HepG2 (cell line): ENCODE data around the gene VPS29. TPM values are rescaled to one million over a fixed set of nuclear protein-coding genes. Genes with fewer than 3 reads are reported as not detected.

Experiments used
- FOXA1 ChIP-seq, 2 experiments: fragments of 450-650 bp in 1 of 2; sonication (generic) in 1 of 2; formaldehyde crosslinking in 1 of 2; IDR thresholded peaks; 2 replicates each; pipeline versions ENCODE4 v1.4.0 to v1.6.1; 2016 to 2020; ENCODE audit warnings: missing genetic modification reagents in 1 of 2
- GATAD2A ChIP-seq: IDR thresholded peaks from 2 replicates; pipeline ENCODE4 v1.6.1; 2016
- HDAC1 ChIP-seq: sonication (generic); formaldehyde crosslinking; IDR thresholded peaks from 2 replicates; pipeline ENCODE4 v1.5.1; 2020; ENCODE audit warnings: mild to moderate bottlenecking, missing genetic modification reagents
- HNF4A ChIP-seq: sonication (generic); formaldehyde crosslinking; IDR thresholded peaks from 2 replicates; pipeline ENCODE4 v1.4.0; 2020; ENCODE audit warnings: missing genetic modification reagents
- POLR2A ChIP-seq, 2 experiments: IDR thresholded peaks; 2 replicates each; pipeline ENCODE4 v1.6.1; 2011; ENCODE audit warnings: low read depth in 2 of 2, low read length in 2 of 2, mild to moderate bottlenecking in 1 of 2, moderate library complexity in 1 of 2; ENCODE audit not compliant: insufficient read depth in 1 of 2
- RXRA ChIP-seq: sonication (generic); formaldehyde crosslinking; IDR thresholded peaks from 2 replicates; pipeline ENCODE4 v1.5.1; 2020; ENCODE audit warnings: missing genetic modification reagents
- SAP130 ChIP-seq: IDR thresholded peaks from 2 replicates; pipeline ENCODE4 v1.6.1; 2016; ENCODE audit warnings: low read depth
- ZBED4 ChIP-seq: sonication (generic); formaldehyde crosslinking; IDR thresholded peaks from 2 replicates; pipeline ENCODE4 v1.4.0; 2020; ENCODE audit warnings: missing genetic modification reagents, borderline replicate concordance
- ZNF143 ChIP-seq: sonication (generic); formaldehyde crosslinking; IDR thresholded peaks from 2 replicates; pipeline ENCODE4 v1.4.0; 2020; ENCODE audit warnings: missing genetic modification reagents
- ZNF644 ChIP-seq: IDR thresholded peaks from 2 replicates; pipeline ENCODE4 v1.6.1; 2016; ENCODE audit warnings: low read depth
- ZNF777 ChIP-seq: sonication (generic); formaldehyde crosslinking; IDR thresholded peaks from 2 replicates; pipeline ENCODE4 v1.4.0; 2020; ENCODE audit warnings: missing genetic modification reagents
- ZSCAN25 ChIP-seq: sonication (generic); formaldehyde crosslinking; IDR thresholded peaks from 2 replicates; pipeline ENCODE4 v1.8.0; 2022; ENCODE audit warnings: mild to moderate bottlenecking, missing genetic modification reagents
- polyA plus RNA-seq, 8 experiments: library from polyadenylated mRNA; depleted of rRNA in 3 of 8; stranded (reverse) in 7 of 8; unstranded in 1 of 8; fragments of >200 nt; fragmentation: Illumina TruSeq in 4 of 8; extraction: Trizol in 4 of 8; gene quantifications; 2 replicates each; pipeline versions ENCODE4 v1.2.1 to v1.2.3, GENCODE V29; 2011 to 2016; ENCODE audit warnings: low read depth in 4 of 8, missing spikeins in 1 of 8, mixed read lengths in 1 of 8; ENCODE audit not compliant: insufficient read depth in 1 of 8
- total RNA-seq, 5 experiments: library from RNA; depleted of rRNA; stranded (reverse); fragments of >200 nt; fragmentation: Illumina TruSeq; extraction: Trizol; gene quantifications; 2 replicates each; pipeline ENCODE4 v1.2.3, GENCODE V29; 2016; ENCODE audit warnings: low read depth in 1 of 5
- TF ChIP-seq, protein P1 (sequence below): IDR thresholded peaks from 2 replicates; pipeline ENCODE4 v1.6.1; 2016; ENCODE audit warnings: missing compliant biosample characterization, missing genetic modification reagents, borderline replicate concordance
- TF ChIP-seq, protein P2 (sequence below): IDR thresholded peaks from 2 replicates; pipeline ENCODE4 v1.4.0; 2020; ENCODE audit warnings: mild to moderate bottlenecking, missing genetic modification reagents
- TF ChIP-seq, protein P3 (sequence below): sonication (generic); formaldehyde crosslinking; IDR thresholded peaks from 2 replicates; pipeline ENCODE4 v1.4.0; 2020; ENCODE audit warnings: missing genetic modification reagents

The VPS29 gene
- total and polyA plus RNA-seq, 2 of the 13 experiments (the other 11 are each of a cell fraction or from before 2014, with no cell fraction given), result 107 to 114 TPM

DNA sequence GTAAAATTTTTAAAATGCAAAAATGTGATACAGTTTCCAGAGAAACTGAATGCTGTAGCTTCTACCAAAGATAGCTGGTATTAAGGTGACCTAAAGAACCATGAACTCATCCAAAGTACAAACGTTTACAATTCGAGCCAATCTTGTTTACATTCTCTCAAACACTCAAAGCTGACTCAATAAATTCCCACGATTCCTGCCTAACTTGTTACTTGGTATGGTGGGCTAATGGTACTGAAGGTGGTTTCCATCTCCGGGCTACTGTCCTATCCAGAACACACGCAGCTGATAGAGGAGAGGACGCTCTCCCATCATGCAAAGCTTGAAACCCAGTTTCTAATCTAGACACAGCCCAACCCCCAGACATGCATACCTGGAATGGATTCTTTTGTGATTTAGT lies 31.7 kb upstream of the VPS29 start (continued):
- TF ChIP-seq HNF4A, result peak; percentile 57
- TF ChIP-seq, protein P1, sequence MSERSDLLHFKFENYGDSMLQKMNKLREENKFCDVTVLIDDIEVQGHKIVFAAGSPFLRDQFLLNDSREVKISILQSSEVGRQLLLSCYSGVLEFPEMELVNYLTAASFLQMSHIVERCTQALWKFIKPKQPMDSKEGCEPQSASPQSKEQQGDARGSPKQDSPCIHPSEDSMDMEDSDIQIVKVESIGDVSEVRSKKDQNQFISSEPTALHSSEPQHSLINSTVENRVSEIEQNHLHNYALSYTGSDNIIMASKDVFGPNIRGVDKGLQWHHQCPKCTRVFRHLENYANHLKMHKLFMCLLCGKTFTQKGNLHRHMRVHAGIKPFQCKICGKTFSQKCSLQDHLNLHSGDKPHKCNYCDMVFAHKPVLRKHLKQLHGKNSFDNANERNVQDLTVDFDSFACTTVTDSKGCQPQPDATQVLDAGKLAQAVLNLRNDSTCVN (CRISPR knock-in tag), result no peak
- TF ChIP-seq ZNF143 (CRISPR knock-in tag), result 0 out of 2 replicates have a peak, but pooled peaks have one; percentile 15
- TF ChIP-seq HDAC1 (CRISPR knock-in tag), result peak; percentile 24; the same call in 1 of the 2 replicates
- TF ChIP-seq, protein P2, sequence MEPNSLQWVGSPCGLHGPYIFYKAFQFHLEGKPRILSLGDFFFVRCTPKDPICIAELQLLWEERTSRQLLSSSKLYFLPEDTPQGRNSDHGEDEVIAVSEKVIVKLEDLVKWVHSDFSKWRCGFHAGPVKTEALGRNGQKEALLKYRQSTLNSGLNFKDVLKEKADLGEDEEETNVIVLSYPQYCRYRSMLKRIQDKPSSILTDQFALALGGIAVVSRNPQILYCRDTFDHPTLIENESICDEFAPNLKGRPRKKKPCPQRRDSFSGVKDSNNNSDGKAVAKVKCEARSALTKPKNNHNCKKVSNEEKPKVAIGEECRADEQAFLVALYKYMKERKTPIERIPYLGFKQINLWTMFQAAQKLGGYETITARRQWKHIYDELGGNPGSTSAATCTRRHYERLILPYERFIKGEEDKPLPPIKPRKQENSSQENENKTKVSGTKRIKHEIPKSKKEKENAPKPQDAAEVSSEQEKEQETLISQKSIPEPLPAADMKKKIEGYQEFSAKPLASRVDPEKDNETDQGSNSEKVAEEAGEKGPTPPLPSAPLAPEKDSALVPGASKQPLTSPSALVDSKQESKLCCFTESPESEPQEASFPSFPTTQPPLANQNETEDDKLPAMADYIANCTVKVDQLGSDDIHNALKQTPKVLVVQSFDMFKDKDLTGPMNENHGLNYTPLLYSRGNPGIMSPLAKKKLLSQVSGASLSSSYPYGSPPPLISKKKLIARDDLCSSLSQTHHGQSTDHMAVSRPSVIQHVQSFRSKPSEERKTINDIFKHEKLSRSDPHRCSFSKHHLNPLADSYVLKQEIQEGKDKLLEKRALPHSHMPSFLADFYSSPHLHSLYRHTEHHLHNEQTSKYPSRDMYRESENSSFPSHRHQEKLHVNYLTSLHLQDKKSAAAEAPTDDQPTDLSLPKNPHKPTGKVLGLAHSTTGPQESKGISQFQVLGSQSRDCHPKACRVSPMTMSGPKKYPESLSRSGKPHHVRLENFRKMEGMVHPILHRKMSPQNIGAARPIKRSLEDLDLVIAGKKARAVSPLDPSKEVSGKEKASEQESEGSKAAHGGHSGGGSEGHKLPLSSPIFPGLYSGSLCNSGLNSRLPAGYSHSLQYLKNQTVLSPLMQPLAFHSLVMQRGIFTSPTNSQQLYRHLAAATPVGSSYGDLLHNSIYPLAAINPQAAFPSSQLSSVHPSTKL (CRISPR knock-in tag), result peak; percentile 50; the same call in 1 of the 2 replicates
- TF ChIP-seq ZBED4 (CRISPR knock-in tag), result no peak
- no peak for TF ChIP-seq RXRA (CRISPR knock-in tag)
- no peak for TF ChIP-seq FOXA1 (IDR thresholded peaks at IDR 0.05)
- peak; percentile 63 for TF ChIP-seq FOXA1 (CRISPR knock-in tag; IDR thresholded peaks at IDR 0.05)
- TF ChIP-seq, protein P3, sequence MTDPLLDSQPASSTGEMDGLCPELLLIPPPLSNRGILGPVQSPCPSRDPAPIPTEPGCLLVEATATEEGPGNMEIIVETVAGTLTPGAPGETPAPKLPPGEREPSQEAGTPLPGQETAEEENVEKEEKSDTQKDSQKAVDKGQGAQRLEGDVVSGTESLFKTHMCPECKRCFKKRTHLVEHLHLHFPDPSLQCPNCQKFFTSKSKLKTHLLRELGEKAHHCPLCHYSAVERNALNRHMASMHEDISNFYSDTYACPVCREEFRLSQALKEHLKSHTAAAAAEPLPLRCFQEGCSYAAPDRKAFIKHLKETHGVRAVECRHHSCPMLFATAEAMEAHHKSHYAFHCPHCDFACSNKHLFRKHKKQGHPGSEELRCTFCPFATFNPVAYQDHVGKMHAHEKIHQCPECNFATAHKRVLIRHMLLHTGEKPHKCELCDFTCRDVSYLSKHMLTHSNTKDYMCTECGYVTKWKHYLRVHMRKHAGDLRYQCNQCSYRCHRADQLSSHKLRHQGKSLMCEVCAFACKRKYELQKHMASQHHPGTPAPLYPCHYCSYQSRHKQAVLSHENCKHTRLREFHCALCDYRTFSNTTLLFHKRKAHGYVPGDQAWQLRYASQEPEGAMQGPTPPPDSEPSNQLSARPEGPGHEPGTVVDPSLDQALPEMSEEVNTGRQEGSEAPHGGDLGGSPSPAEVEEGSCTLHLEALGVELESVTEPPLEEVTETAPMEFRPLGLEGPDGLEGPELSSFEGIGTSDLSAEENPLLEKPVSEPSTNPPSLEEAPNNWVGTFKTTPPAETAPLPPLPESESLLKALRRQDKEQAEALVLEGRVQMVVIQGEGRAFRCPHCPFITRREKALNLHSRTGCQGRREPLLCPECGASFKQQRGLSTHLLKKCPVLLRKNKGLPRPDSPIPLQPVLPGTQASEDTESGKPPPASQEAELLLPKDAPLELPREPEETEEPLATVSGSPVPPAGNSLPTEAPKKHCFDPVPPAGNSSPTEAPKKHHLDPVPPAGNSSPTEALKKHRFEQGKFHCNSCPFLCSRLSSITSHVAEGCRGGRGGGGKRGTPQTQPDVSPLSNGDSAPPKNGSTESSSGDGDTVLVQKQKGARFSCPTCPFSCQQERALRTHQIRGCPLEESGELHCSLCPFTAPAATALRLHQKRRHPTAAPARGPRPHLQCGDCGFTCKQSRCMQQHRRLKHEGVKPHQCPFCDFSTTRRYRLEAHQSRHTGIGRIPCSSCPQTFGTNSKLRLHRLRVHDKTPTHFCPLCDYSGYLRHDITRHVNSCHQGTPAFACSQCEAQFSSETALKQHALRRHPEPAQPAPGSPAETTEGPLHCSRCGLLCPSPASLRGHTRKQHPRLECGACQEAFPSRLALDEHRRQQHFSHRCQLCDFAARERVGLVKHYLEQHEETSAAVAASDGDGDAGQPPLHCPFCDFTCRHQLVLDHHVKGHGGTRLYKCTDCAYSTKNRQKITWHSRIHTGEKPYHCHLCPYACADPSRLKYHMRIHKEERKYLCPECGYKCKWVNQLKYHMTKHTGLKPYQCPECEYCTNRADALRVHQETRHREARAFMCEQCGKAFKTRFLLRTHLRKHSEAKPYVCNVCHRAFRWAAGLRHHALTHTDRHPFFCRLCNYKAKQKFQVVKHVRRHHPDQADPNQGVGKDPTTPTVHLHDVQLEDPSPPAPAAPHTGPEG, result no peak
- TF ChIP-seq ZSCAN25 (CRISPR knock-in tag), result no peak
- no peak for TF ChIP-seq ZNF777 (CRISPR knock-in tag)
- no peak for TF ChIP-seq POLR2A (IDR thresholded peaks at IDR 0.05; ENCODE audit: insufficient read depth in 1 of 2, low read depth in 2 of 2, low read length in 2 of 2)
- 0 out of 2 replicates have a peak, but pooled peaks have one; percentile 42 for TF ChIP-seq ZNF644 (CRISPR knock-in tag)
- TF ChIP-seq SAP130, result 0 out of 2 replicates have a peak, but pooled peaks have one; percentile 37
- TF ChIP-seq GATAD2A, result 0 out of 2 replicates have a peak, but pooled peaks have one; percentile 16
- TF ChIP-seq, all 625 proteins: peak for 21
